GM18517 (cell line): ENCODE results near the gene PIANP.
A peak's percentile ranks its signal among the peaks of the same experiment; 100 is the strongest.
"Not testable (repeated sequence)": the region's sequence is repeated elsewhere in the genome, so short reads cannot be mapped to it uniquely, and the experiment has no call there.

Experiments
- ATAC-seq: cut with Tn5 transposase; IDR thresholded peaks from one replicate; pipeline ENCODE4 v1.9.1; 2021; ENCODE audit warnings: mild to moderate bottlenecking, moderate library complexity; ENCODE audit not compliant: unreplicated experiment

Gene PIANP

GRCh38 chr12:6700646-6701051 lies at the start of gene PIANP:
PIANP (minus strand) TSS chr12:6700815; CDS start chr12:6698061, 2,754 bp downstream.
- ATAC-seq: no peak

DNA sequence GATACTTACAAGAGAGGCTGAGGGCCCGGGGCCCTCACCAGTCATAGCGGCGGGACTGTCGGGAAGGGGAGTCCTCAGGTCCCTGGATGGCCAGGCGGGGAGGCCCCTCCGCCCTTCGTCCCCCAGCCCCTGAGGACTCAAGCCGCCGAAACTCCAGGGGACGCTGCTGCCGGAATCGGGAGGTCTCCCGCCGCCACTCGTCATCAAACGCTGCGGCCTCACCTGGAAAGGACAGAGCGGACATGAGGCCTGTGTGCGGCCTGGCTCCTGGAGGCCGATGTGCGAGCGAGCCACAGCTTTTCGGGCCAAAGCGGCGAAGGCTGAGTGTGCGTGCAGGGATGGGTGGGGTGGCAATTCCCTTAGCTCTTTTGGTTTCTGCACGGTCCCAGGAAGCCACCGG lies 48.1 kb upstream of the PIANP start:
- ATAC-seq: no peak

DNA sequence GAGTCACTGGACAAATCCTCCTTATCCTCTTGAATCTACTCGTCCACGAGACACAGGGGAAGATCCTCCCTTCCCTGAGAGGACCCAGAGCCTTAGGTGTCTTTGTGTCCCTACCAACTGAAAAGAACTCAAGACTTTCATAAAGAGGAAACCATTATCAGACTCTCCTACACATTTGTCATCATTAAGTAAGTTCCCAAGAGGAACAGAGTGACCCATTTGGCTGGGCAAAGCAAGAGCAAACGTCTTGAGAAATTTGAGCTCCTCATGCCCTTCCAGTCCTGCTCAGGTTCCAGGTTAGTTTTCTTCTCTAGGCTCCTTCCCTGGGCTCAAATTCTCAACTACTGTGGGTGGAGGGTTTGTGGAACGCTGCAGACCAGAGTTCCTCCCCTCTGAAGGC lies 46.6 kb upstream of the PIANP start:
- ATAC-seq: no peak

DNA sequence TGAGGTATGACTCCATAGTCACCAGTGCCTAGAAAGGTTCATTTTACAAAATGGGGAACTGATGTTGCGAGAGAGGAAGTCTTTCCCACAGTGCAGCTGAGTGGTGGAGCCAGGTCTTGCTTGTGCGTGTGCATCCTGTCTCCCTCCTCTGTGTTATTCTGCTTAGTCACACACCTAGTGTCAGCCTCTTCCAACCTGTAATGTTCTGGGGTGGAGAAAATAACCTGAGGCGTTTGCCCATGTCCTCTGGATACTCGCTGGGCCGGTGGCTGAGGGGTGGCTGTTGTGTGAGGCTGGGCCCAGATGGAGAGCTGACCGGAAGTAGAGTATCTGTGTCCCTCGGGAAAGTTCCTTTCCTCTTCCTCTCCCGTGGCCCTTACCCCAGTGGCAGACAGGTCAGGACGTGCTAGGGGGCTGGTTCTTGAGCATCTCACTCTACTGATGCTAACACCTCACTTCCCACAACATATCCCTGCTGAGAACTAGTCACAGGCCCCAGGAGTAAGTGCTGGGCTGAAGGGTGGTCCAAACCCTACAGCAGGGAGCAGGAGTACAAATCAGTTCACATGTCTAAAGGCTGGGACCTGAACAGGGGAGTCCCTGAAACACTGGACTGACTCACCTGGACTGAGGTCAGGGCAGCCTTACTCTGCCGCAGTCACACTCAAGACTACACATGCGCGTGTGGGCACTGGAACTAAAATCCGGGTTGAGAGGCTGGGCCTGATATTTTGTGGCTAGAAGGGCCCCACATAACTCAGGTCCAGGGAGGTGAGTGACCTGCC lies 45.3 kb upstream of the PIANP start:
- ATAC-seq: no peak

DNA sequence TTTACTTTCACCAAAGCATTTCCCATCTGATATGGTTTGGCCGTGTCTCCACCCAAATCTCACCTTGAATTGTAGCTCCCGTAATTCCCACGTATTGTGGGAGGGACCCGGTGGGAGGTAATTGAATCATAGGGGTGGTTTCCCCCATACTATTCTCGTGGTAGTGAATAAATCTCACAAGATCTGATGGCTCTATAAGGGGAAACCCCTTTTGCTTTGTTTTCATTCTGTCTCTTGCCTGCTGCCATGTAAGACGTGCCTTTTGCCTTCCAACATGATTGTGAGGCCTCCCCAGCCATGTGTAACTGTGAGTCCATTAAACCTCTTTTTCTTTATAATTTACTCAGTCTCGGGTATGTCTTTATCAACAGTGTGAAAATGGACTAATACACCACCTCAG lies 42.7 kb upstream of the PIANP start:
- not testable (repeated sequence) for ATAC-seq

DNA sequence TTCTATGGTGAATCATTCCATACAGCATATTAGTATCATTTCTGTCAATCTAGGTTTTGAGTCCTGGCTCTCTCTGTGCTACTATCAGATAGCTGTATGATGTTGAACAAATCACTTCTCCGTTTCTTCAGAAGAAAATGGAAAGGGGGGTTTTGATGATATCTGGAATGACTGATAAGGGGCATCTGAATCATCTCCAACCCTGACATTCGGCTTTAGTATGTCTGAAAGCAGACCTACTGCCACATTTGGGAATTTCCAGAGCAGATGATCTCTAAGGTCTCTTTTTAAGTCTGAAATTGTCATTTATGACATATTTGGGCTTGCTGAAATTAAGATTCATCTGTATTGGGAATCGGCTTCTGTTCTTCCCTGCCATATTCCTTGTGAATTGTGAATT lies 42.2 kb upstream of the PIANP start:
- no peak for ATAC-seq

DNA sequence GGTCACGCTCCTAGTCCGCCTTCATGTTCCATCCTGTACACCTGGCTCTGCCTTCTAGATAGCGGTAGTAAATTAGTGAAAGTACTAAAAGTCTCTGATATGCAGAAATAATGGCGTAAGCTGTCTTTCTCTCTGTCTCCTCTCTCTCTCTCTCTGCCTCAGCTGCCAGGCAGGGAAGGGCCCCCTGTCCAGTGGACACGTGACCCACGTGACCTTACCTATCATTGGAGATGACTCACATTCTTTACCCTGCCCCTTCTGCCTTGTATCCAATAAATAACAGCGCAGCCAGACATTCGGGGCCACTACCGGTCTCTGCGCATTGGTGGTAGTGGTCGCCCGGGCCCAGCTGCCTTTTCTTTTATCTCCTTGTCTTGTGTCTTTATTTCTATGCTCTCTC lies 41.5 kb upstream of the PIANP start:
- not testable (repeated sequence) for ATAC-seq

DNA sequence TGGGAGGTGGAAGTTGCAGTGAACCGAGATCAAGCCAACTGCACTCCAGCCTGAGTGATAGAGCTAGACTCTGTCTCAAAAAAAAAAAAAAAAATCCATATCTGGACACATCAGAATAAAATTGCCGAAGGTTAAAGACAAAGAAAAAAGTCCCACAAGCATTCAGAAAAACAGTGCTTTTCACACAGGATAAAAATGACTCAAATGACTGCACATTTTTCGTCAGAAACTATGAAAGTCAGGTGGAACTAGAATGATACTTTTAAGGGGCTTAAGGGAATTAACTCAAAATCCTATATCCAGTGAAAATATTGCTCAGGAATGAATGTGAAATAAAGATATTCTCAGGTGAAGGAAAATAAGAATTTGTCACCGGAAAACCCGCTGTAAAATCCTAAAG lies 36.1 kb upstream of the PIANP start:
- no peak for ATAC-seq

- ATAC-seq: no peak
Measured at GRCh38 chr12:6735448-6736191, 35.0 kb upstream of the PIANP start.

DNA sequence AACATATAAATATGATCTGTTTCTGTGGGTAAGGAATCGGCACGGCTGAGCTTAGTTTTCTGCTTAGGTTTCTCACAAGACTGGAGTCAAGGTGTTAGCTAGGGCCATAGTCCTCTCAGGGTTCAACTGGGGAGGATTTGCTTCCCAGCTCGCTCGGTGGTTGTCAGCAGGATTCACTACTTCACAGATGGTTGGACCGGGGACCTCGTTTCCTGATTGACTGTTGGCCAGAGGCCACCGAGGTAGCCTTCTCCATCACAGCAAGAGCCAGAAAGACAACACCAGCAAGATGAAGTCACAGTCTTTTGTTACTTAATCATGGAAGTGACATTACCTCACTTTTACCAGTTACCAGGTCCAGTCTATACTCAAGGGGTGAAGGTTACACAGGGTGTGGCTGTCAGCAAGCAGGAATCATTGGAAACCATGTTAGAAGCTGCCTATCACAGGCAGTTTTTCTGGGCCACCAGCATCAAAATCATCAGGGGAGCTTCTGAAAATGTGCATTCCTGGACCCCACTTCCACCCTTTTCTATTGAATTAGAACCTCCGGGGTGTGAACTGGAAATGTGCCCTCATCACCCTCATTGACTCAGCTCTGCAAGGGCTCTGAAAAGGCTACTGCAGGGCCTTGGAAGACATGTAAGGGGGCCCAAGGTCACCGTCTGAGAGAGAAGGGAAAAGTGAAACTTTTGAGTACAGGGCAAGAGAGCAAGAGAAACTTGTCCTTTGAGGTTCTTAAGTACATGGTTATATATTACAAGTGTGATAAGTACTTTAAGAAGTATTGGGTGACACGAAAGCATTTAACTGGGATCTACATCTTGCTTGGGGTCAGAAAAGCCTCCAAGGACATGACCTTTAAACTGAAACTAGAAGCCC lies 34.1 kb upstream of the PIANP start:
- ATAC-seq: no peak

GRCh38 chr12:6730169-6730568 lies 29.6 kb upstream of the PIANP start:
- no peak for ATAC-seq

DNA sequence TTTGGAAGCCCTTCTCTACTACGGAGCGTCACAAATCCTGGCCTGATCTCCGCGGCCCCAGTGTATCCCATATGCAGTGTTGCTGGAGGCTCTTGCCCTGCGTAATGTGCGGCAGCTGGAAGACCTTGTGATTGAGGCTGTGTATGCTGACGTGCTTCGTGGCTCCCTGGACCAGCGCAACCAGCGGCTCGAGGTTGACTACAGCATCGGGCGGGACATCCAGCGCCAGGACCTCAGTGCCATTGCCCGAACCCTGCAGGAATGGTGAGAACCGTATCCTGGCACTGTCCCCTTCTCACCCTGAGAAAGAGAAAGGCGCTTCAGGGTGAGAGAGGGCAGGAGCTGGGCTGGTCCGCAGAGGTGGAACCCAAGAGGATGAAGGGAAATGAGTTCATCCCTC lies 28.6 kb upstream of the PIANP start:
- ATAC-seq: no peak

- ATAC-seq: no peak
Measured at GRCh38 chr12:6725350-6725749, 24.7 kb upstream of the PIANP start.

DNA sequence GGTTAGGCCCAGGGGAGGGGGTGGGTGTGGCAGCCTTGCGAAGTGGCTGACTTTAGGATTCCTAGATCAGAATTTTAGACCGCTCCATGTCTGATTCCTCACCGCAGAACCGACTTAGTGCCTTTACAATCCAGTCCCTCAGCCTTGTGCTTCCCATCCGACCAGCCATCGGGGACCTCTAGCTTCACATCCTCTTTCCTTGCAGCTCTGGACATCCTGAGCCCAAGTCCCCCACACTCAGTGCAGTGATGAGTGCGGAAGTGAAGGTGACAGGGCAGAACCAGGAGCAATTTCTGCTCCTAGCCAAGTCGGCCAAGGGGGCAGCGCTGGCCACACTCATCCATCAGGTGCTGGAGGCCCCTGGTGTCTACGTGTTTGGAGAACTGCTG lies 23.8 kb upstream of the PIANP start:
- peak; percentile 14 for ATAC-seq

DNA sequence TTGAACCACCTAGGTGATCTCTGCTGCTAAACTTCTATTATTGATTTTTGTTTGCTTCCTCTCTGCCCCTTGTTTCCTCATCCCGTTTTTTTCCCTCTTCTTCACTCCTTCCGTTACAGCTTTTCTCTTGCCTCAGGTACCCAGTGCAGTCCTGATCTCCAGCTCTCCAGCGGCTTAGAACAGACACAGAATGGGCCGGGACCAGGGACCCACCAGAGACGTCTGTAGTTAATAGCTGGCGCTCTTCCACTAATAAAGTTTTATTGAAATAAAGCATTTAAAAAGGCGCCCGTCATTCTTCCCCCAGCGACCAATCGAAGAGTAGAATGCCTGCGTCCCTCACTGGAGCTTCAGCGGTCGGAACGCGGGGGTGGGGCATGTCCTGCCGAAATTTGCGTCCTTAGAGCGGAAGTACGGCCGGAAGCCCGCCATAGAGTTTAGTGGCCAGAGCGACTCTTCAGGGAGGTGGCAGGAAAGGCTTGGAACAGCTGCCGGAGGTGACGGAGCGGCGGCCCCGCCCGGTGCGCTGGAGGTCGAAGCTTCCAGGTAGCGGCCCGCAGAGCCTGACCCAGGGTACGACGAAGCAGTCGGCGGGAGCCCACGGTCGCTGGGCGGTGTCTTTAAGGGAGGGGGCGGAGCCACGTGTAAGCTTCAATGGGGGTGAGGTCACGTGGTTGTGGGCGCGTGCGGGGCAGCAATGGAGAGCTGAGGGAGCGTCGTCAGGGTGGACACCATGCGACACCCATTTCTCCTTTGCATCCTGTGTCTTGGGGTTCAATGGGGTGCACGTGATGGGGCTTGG lies 23.2 kb upstream of the PIANP start, which contains the start of gene COPS7A:
COPS7A (plus strand) TSS at position 440 of the 802 bp plus-strand sequence. CDS start 611 bp downstream, outside the sequence.
- peak; percentile 85 for ATAC-seq

DNA sequence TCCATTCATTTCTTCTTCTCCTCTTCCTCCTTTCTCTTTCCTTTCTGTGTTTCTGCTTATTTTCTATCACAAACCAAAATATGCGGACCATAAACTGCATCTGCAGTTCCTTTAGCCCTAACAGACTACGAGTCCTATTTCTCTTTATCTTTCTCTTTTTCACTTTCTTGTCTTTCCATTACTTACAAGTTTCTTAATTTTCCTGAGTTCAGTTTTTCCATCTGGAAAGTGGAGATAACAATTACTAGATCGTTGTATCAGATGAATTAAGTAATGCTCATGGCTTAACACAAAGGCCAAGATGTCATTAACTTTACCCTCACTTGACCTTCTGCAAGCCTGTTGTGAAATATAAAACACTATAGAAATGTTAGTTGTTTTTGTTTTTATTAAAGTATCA lies 22.2 kb upstream of the PIANP start:
- no peak for ATAC-seq

DNA sequence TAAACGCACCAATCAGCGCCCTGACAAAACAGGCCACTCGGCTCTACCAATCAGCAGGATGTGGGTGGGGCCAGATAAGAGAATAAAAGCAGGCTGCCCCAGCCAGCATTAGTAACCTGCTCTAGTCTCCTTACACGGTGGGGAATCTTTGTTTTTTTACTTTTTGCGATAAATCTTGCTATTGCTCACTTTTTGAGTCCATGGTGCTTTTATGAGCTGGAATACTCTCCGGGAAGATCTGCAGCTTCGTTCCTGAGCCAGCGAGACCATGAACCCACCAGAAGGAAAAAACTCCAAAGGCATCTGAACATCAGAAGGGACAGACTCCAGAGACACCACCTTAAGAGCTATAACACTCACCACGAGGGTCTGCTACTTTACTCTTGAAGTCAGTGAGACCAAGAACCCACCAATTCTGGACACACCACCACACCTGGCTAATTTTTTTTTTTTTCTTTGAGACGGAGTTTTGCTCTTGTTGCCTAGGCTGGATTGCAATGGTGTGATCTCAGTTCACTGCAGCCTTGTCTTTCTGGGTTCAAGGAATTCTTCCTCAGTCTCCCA lies 16.3 kb upstream of the PIANP start:
- no peak for ATAC-seq

- ATAC-seq: not testable (repeated sequence)
Measured at GRCh38 chr12:6716031-6716873, 15.6 kb upstream of the PIANP start.

- ATAC-seq: no peak
Measured at GRCh38 chr12:6708960-6709394, 8.4 kb upstream of the PIANP start.
